Fibroblast of gingiva (primary cell): ENCODE data around the gene BSG.
"Not testable (repeated sequence)": the region's sequence is repeated elsewhere in the genome, so short reads cannot be mapped to it uniquely, and the experiment has no call there.

Source experiments
- DNase-seq: peaks from one replicate; pipeline ENCODE4 v3.0.0-alpha.2; 2011; ENCODE audit warnings: low read depth

Gene BSG

GRCh38 chr19:588093-588740, 15.8 kb downstream of the BSG start:
- peak; percentile 76 for DNase-seq

GRCh38 chr19:588741-589692, 16.6 kb downstream of the BSG start:
- no peak for DNase-seq

DNA sequence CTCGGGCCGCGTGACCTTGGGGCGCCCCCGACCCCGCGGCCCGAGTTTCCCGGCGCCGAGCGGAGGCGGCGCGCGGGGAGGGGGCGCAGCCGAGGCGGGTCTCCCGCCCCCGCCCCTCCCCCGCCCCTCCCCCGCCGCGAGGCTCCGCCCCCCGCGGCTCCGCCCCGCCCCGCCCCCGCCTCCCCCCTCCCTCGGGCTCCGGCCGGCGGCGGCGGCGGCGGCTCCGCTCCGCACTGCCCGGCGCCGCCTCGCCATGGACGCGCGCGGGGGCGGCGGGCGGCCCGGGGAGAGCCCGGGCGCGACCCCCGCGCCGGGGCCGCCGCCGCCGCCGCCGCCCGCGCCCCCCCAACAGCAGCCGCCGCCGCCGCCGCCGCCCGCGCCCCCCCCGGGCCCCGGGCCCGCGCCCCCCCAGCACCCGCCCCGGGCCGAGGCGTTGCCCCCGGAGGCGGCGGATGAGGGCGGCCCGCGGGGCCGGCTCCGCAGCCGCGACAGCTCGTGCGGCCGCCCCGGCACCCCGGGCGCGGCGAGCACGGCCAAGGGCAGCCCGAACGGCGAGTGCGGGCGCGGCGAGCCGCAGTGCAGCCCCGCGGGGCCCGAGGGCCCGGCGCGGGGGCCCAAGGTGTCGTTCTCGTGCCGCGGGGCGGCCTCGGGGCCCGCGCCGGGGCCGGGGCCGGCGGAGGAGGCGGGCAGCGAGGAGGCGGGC, 17.4 kb downstream of the BSG start, which contains the start of gene HCN2:
Gene HCN2 (plus strand): TSS at position 189 of the 703 bp plus-strand sequence. CDS start 65 bp downstream, at position 254.
- no peak for DNase-seq

DNA sequence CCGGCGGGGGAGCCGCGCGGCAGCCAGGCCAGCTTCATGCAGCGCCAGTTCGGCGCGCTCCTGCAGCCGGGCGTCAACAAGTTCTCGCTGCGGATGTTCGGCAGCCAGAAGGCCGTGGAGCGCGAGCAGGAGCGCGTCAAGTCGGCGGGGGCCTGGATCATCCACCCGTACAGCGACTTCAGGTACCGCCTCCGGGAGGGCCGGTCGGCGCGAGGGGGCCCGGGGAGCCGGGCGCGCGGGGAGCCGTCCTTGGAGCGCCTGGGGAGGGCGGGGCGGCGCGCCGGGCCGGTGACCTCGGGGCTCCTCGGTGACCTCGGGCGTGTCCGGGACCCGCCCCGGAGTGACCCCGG, 18.0 kb downstream of the BSG start:
- DNase-seq = no peak

DNA sequence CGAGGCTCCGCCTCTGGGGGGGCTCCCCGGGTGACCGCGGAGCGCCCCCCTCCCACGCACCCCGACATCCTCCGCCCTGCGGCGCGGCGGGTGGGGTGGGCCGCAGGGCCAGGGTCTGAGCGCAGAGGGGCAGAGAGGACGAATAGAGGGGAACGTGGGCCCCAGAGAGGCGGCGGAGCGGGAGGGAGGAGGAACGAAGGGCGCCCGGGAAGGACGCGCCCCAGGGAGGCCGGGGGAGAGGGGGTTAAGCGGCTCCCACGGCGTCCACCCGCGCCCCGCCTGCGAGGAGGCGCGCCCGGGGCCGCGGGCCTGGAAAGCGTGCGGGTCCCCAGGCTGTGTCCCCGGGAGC, 18.3 kb downstream of the BSG start:
- DNase-seq = no peak

GRCh38 chr19:591099-591958, 18.9 kb downstream of the BSG start:
- DNase-seq = no peak

- no peak for DNase-seq
Observed at GRCh38 chr19:592101-592500, 19.7 kb downstream of the BSG start.

DNA sequence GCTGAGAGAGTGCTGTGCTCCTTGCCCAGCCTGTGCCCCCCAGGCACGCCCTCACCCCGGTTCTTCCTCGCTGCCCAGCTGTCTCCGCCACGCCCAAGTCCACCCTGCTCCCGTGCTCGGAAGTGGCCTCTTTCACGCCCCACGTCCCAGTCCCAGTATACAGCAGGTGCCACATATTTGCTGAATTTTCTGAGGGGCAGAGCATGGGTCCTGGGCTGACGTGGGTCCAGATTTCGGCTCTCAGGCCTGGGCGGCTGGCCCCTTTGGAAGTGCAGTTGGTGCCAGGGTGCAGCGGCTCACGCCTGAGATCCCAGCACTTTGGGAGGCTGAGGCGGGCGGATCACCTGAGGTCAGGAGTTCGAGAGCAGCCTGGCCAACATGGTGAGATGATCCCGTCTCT, 20.7 kb downstream of the BSG start:
- no peak for DNase-seq

GRCh38 chr19:593505-593904, 21.1 kb downstream of the BSG start:
- no peak for DNase-seq

DNA sequence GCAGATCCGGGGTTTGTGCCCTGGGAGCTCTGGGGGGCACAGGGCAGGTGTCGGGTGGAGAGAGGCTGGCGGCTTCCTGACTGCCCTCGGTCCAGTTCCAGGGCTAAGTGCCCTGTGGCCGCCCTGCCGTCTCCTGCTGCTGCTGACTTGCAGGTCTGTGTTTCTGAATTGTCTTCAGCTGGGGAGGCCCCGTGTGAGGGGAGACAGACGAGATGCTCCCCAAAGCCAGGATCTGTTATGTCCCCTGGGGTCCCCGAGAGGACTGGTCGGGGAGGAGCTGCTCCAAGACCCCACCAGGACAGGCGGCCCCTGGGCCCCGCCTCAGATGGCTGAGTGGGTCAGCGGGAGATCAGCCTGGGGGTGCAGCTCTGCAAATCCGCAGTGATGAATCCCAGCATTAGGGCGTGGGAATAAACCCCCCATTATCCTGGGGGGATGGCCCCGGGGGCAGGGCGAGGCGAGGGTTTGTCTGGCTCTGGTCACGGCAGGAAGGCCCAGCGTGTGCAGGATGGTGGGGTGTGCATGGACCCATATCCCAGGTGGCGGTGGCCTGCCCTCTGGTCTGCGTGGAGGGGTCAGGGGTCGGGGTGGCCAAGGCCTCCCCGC, 22.0 kb downstream of the BSG start:
- no peak for DNase-seq

GRCh38 chr19:595326-596262, 23.2 kb downstream of the BSG start:
- DNase-seq = no peak

DNA sequence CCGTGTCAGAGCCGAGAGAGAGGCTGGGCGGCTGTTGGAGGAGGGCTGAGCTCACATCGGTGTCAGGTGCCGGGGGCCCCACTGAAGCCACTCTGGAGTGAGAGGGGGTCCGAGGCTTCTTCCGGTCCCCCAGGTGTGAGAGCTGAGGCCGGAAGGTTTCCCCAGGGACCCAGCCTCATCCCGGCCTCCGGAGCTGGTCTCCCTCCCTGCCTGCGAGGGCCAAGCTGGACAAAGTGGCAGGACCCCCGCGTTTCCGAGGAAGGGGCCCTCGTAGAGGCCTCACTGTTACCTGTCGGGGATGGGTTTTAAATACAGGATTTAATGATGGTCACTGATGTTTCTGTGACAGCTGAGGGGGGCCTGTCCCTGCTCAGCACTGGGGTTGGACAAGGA, 23.9 kb downstream of the BSG start:
- no peak for DNase-seq

- no peak for DNase-seq
Observed at GRCh38 chr19:597406-598315, 25.3 kb downstream of the BSG start.

DNA sequence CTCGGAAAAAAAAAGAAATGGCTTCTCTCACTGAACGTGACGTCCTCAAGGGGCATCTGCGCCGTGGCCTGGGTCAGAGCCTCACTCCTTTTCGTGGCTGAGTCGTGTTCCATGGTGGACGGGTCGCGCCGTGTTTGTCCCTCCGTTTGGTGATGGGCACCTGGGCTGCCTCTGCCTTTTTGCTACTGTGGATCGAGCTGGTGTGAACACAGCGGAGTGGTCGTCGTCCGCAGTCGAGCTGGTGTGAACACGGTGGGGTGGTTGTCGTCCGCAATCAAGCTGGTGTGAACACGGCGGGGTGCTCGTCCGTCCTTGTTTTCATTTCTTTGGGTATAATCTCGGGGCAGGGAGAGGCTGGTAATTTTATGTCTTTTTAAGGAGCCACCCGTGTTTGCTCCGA, 28.9 kb downstream of the BSG start:
- DNase-seq = no peak

DNA sequence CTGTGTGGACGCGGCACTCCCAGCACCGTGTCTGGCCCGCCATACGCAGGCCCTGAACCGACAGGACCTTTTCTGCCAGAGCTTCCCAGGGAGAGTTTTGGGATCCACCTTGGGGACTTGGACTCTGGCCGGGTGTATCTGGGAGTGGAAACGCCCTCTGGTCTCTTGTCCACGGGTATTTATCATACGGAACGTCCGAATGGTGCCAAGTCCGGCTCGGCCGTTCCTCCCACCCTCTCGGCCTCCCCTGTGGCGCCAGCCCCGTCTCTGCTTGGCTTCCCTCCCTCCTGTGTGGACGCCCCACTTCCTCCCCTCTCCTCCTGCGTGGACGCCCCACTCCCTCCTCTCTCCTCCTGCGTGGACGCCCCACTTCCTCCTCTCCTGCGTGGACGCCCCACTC, 29.4 kb downstream of the BSG start:
- DNase-seq = no peak

DNA sequence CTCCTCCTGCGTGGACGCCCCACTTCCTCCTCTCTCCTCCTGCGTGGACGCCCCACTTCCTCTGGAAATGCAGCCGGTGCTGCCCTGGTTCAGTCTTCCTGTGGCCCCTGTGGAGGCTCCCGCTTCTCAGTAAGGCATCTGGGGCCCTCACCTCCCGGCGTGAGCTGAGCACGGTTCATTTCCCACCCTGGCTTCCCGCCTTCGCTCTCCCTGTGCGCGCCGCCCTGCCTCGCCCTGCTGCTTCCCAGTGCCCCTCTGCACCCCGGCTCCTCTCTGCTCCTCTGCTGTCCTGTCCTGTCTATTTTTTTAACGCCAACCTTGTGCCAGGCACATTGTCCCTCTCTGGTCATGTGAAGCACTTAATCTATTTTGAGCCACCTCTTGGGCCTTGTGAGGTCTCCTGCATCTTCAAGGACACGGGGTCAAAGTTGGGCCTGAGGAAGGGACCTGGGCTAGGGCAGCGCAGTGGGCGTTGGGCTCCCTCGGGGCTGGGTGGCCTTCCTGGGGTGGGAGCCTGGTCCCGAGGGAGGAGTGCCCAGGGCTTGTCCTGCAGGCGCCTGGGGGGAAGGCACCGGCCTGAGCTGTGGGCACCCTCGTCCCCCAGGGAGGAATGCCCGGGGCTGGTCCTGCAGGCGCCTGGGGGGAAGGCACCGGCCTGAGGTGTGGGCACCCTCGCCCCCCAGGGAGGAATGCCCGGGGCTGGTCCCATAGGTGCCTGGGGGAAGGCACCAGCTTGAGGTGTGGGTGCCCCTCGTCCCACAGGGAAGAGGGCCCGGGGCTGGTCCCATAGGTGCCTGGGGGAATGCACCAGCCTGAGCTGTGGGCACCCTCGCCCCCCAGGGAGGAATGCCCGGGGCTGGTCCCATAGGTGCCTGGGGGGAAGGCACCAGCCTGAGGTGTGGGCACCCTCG, 30.2 kb downstream of the BSG start:
- DNase-seq = no peak

DNA sequence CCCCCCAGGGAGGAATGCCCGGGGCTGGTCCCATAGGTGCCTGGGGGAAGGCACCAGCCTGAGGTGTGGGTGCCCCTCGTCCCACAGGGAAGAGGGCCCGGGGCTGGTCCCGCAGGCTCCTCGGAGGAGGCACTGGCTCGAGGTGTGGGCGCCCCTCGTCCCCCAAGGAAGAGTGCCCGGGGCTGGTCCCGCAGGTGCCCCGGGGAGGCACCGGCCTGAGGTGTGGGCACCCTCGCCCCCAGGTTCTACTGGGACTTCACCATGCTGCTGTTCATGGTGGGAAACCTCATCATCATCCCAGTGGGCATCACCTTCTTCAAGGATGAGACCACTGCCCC, 30.9 kb downstream of the BSG start:
- not testable (repeated sequence) for DNase-seq

- not testable (repeated sequence) for DNase-seq
Observed at GRCh38 chr19:603779-604178, 31.4 kb downstream of the BSG start.
